ENCODE results near the gene IRF2BP1.

DNA sequence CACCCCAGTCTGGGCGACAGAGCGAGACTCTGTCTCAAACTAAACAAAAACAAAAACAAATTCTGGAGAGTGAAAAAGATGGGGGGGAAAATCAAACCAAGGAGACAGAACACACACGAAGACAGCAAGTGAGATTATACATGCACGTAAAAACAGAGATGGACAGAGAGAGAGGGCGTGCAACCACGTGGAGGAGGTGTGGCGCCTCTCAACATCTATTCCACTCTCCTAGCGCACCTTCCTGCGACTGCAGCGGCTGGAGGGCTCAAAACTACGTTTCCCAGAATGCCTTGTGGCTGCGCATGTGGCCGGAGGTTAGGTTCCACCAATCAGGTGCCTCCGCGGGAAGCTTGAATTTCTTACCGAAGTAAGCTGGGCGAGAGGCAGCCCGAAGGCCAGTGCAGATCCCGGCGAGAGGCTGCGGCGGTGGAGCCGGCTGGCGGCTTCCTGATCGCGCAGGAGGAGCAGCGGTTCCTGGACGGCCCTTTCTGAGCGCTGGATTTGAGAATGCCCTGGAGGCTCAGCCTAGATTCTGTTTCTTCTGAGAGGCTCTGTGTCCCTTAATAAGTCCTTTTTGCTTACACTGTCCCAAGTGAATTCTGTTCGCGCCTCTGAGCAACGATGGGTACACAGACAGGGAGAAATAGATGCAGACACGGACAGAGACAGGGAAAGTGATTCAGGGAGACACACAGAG, 41.8 kb upstream of the IRF2BP1 start:
- TF ChIP-seq CTCF (IDR thresholded peaks at IDR 0.05) (no peak), POLR2A (IDR thresholded peaks at IDR 0.05) (no peak), POLR2AphosphoS5 (IDR thresholded peaks at IDR 0.05) (peak in 3 of 4 donors; percentile 26 to 49 (median 37)), EP300 (IDR thresholded peaks at IDR 0.05) (no peak)

All from sigmoid colon (tissue), 4 donors.